Astrocyte of the spinal cord (primary cell): ENCODE results near the gene RFX4.

Source experiments
- DNase-seq: peaks from one replicate; pipeline ENCODE4 v3.0.0; 2011; ENCODE audit warnings: low read depth, low spot score
- H3K4me3 ChIP-seq: 2 replicates; pipeline ENCODE4 v1.5.1; 2011; ENCODE audit warnings: low read depth, mild to moderate bottlenecking, low read length, moderate library complexity
- in situ Hi-C: cut with HindIII; loops from 2 replicates; pipeline ENCODE4 v1.10.0; 2017; ENCODE audit warnings: low sequenced_read_pairs
- TF ChIP-seq, protein P1 (sequence below): IDR thresholded peaks from 2 replicates; pipeline ENCODE4 v1.5.1; 2012; ENCODE audit warnings: low read depth, mild to moderate bottlenecking, low read length, inconsistent platforms

The RFX4 gene

DNA sequence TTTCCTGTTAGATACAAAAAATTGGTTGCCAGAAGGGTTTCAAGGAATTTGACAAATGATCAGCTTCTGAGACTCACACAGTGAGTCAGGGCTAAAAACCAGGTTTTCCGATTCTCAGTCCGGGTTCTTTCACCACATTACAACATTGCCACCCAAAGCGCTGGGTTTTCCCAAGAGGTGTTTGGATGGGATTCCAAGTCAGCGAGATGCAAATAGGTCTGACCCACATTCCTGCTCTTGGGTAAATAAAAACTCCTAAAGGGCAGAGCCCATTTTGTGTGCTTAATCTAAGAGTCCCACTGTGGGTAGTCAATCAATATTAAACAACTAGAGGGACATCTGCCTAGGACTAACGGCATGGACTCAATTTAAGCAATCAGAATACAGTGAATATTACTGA is 186.3 kb downstream of the RFX4 start:
- DNase-seq = peak; percentile 59
- TF ChIP-seq, protein P1, sequence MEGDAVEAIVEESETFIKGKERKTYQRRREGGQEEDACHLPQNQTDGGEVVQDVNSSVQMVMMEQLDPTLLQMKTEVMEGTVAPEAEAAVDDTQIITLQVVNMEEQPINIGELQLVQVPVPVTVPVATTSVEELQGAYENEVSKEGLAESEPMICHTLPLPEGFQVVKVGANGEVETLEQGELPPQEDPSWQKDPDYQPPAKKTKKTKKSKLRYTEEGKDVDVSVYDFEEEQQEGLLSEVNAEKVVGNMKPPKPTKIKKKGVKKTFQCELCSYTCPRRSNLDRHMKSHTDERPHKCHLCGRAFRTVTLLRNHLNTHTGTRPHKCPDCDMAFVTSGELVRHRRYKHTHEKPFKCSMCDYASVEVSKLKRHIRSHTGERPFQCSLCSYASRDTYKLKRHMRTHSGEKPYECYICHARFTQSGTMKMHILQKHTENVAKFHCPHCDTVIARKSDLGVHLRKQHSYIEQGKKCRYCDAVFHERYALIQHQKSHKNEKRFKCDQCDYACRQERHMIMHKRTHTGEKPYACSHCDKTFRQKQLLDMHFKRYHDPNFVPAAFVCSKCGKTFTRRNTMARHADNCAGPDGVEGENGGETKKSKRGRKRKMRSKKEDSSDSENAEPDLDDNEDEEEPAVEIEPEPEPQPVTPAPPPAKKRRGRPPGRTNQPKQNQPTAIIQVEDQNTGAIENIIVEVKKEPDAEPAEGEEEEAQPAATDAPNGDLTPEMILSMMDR = no peak
- no peak overlapping the region for H3K4me3 ChIP-seq
- in situ Hi-C loops = no loop called here

GRCh38 chr12:106769546-106769945 is 186.7 kb downstream of the RFX4 start:
- no peak for DNase-seq
- in situ Hi-C loops = no loop called here
- H3K4me3 ChIP-seq = no peak overlapping the region
- TF ChIP-seq, protein P1 = no peak

DNA sequence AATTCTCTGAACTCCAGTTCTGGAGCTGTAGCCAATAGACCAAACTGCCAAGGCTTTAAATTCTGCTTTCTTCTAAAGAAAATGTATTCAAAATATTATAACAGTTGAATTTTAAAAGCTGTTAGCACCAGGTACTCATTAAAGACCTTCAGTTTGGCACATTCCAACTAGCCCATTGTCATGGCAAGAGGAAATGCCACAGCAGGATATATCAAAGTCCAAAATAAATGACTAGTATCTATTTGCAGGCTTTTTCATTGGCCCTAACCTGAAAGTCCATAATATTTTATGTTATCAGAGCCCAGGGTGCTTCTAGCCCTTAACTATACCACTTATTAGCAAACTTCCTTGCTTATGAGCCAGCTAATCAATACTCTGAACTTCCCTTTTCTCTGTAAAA is 188.6 kb downstream of the RFX4 start:
- no peak for DNase-seq
- TF ChIP-seq, protein P1 = no peak
- in situ Hi-C loops = no loop called here
- no peak overlapping the region for H3K4me3 ChIP-seq

DNA sequence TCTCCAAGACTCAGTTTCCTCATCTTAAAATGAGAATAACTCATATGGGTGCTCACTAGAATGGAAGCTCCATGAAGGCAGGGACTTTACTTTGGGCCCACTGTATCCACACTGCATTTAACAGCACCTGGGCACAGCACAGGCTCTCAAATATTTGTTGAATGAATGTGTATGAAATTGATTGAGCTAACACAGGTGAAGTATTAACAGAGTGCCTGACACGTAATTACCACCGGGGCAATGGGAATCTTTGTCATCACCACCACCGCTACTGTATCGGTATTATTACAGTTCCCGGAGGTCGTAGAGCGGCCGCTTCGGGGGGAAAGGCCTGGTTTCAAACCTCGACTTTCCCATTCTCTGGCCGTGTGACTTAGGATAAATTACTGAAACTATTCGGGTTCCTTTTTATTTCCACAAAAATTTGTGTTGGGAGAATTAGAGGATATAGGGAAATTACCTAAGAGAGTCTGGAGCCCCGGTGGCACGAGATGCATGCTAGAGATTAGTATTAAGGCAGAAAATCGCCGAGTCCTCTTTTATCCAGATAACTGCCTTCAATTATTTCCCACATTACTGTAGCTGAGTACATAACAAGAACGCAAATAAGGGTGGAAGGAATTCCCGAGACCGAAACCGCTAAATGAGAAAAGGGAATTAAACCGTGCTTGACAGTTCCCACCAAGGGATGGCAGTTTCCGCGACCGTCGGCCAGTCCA is 190.6 kb downstream of the RFX4 start:
- peak overlapping the region; percentile 91 for H3K4me3 ChIP-seq
- TF ChIP-seq, protein P1 = no peak
- no peak for DNase-seq
- in situ Hi-C loops = no loop called here

DNA sequence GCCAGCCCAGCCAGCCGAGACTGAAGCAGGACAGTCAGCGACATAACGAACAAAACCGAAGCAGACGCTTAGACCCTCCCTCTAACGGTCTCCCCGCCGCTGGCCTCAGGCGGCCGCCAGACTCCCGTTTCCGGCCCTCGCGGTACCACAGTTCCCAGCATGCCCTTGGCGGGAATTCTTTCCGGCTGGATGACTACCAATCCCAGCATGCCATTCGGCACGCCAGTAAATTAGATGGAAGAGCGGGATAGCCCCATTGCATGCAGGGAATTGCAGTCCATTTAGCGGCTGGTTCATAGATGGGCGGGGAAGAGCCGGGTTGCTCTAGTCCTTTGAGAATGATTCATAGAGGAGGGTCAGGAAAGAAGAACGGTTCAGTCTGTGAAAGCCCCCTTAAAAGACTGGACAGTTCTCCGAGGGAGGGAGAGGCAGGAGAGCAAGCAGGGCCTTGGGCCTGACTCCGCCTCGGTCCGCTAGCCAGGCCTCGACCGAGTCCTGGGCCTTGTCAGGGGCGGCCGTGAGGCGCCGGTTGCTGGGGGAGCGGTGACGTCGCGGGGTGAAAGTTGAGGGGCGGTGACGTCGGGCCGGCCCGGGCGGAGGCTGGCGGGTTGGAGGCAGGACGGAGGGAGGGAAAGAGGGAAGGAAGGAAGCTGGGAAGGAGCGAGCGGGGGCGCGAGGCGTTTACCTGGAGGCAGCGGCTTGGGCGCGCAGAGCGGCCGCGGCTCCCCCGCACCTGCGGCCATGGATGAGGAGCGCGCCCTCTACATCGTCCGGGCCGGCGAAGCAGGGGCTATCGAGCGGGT is 191.4 kb downstream of the RFX4 start, which contains the start of gene RIC8B:
RIC8B (plus strand) TSS at position 678 of the 803 bp plus-strand sequence; CDS start at position 742, 64 bp downstream.
- DNase-seq = peak; percentile 99
- peak within 1 kb of the TSS; percentile 91 for H3K4me3 ChIP-seq
- in situ Hi-C loops = no loop called here
- TF ChIP-seq, protein P1 = no peak

DNA sequence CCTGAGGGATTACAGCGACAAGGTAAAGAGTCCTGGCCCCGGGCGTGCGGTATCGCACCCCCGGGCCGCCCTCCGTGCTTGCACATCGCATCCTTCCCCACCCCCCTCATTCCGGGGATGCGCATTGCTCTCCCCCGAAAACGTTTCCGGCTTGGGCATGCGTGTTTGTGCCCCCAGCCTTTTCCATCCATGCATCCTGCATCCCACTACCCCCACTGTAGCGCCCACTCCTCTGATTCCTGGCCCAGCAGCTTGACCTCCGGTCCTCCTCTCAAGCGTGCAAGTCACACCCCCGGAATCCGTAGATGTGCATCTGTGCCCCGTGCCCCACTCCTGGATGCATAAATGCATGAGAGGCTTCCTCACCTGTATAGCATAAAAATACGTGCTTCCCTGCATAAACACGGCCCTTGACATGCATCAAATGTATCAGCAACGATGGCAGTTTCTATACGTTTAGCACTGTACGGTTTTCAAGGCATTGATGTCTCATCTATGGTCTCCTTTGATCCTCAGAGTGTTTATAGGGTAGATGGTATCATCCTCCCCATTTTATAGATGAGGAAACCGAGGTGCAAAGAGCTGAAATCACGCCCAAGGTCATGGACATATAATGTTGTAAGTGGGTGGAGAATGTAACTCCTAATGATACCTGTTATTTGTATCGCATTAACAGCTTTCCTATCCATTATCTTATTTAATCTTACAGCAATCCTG is 192.2 kb downstream of the RFX4 start:
- TF ChIP-seq, protein P1 = no peak
- peak overlapping the region; percentile 91 for H3K4me3 ChIP-seq
- DNase-seq = no peak
- in situ Hi-C loops = no loop called here
